Naive thymus-derived CD8-positive, alpha-beta T cell (primary cell): Measurements from ENCODE around the gene MEIKIN. TPM values are rescaled to one million over a fixed set of nuclear protein-coding genes. Genes with fewer than 3 reads are reported as not detected.
A peak's percentile ranks its signal among the peaks of the same experiment; 100 is the strongest.

ENCODE experiments used
- ATAC-seq, 2 donors: fragments of 150-1000 bp; cut with Tn5 transposase in 1 of 2; sonication (Bioruptor Pico), chemical (Tn5 transposase) in 1 of 2; 1 replicate in 1 of 2; 2 replicates in 1 of 2; pipeline ENCODE4 v1.10.0; 2021; ENCODE audit warnings: mild to moderate bottlenecking in 2 of 2, moderate library complexity in 2 of 2
- POLR2A ChIA-PET: fragments of 350-600 bp; sonication (Branson Sonifier 250); formaldehyde crosslinking; loops from one replicate; lab custom pipeline; 2021; ENCODE audit warnings: antibody characterized with exemption; lab: Charles Lee
- DNase-seq, 10 donors: peaks; one replicate each; pipeline versions ENCODE4 v3.0.0 to v3.0.0-alpha.2; 2020 to 2022
- H3K27ac Mint-ChIP-seq, 10 donors: one replicate each; pipeline ENCODE4 v1.8.0; 2020 to 2022; ENCODE audit warnings: mild to moderate bottlenecking in 10 of 10, mixed read lengths in 10 of 10, moderate library complexity in 4 of 10, inconsistent platforms in 1 of 10
- H3K27me3 Mint-ChIP-seq, 5 donors: one replicate each; pipeline ENCODE4 v1.8.0; 2021 to 2022; ENCODE audit warnings: mixed read lengths in 5 of 5
- H3K36me3 Mint-ChIP-seq, 3 donors: one replicate each; pipeline ENCODE4 v1.8.0; 2020 to 2022; ENCODE audit warnings: mixed read lengths in 3 of 3, mild to moderate bottlenecking in 2 of 3, inconsistent platforms in 1 of 3
- H3K4me1 Mint-ChIP-seq, 4 donors: one replicate each; pipeline ENCODE4 v1.8.0; 2021 to 2022; ENCODE audit warnings: mixed read lengths in 4 of 4
- H3K4me3 Mint-ChIP-seq, 10 donors: one replicate each; pipeline ENCODE4 v1.8.0; 2020 to 2022; ENCODE audit warnings: mild to moderate bottlenecking in 10 of 10, mixed read lengths in 10 of 10, moderate library complexity in 6 of 10, inconsistent platforms in 1 of 10
- H3K9me3 Mint-ChIP-seq, 9 donors: one replicate each; pipeline ENCODE4 v1.8.0; 2020 to 2022; ENCODE audit warnings: mixed read lengths in 9 of 9, mild to moderate bottlenecking in 3 of 9, inconsistent platforms in 1 of 9, moderate library complexity in 1 of 9
- polyA plus RNA-seq, 3 donors: library from polyadenylated mRNA; unstranded; fragments of 300-500 nt; fragmentation: Illumina TruSeq; gene quantifications; one replicate each; pipeline ENCODE4 v1.2.3, GENCODE V29; 2021
- total RNA-seq, 8 experiments: library from RNA in 2 of 8; stranded (reverse) in 2 of 8; gene quantifications; one replicate each; pipeline ENCODE4 v1.2.3 and lab custom pipeline; 2021 to 2026

MEIKIN gene, protein sequence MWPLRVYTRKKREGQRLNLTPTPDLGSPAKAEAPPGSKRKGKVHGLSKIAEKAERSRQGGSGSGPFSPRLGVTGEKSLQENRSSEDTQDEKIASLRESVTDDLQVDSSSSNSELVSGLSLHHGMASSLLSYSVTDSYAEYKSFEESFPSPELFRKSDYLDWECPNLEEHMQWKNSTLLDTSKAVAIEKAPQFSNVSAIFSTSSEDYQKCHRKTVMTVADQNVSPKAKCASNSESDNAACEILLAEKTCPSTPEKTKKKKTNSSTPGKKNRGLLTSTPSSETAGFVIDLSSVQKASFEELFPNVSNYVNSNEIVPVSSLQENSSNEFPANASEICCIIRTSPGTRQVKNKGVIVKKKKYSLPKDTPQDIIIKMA
- 1 to 10 TPM; 2.7 to 2.8 TPM for total RNA-seq
- not detected for polyA plus RNA-seq
- total RNA-seq (lab: John Stamatoyannopoulos, UW) = 0 reads per million in 6 experiments

GRCh38 chr5:131945551-131946168 is at the start of gene MEIKIN:
Gene MEIKIN (minus strand): TSS chr5:131945663. CDS start chr5:131945505, 158 bp downstream.
- POLR2A ChIA-PET = interaction anchor here (0.6 kb wide), 1 partner anchor 36 kb away, joined by 3 read pairs; no protein-coding TSS in a partner anchor
- Mint-ChIP-seq H3K27me3 (no peaks in the 10 kb centered on the region), H3K36me3 (peaks cover 4 to 9% (median 8%) of the 10 kb centered on the region in 3 donors), H3K9me3 (no peaks in the 10 kb centered on the region), H3K4me1 (peaks cover 0 to 2% (median 0%) of the 10 kb centered on the region in 4 donors), H3K27ac (no peak within 1 kb of the TSS), H3K4me3 (no peak within 1 kb of the TSS)
- DNase-seq = no peak
- ATAC-seq = no peak

DNA sequence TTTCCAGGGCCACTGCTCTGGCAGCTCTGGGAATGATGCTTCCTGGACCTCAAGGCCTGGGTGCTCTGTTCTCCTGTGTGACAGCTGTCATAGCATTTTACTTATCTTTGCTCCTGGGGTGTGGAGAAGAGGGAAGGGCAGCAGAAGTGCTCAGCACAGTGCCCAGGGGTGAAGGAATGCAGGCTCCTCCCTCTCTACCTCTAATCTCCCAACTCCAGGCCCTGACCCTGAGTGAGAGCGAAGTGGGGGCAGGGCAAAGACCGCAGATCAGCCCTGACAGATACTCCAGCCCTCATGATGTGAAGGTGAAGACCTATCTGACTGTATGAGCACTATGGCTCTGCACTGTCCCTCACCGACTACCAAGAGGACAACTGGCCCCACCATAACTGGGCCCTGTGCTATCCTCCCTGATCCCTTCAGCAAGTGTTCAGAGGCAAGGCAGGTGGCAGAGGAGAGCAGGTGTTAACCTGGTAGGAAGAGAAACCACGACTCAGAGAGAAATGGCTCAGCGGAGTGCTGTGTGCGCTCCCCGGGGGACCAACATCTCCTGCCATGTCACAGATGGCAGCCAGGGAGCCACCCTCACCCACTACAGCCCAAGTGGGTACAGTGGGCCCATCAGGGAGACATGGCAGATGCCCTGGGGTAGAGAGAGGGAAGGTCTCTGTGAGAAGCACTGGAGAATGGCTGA is 49.2 kb upstream of the MEIKIN start:
- Mint-ChIP-seq H3K36me3 (no peaks in the 10 kb centered on the region), H3K27me3 (peaks cover 0 to 7% (median 0%) of the 10 kb centered on the region in 5 donors), H3K27ac (peak overlapping the region in 1 of 10 donors; percentile 41), H3K4me1 (peaks cover 16 to 31% (median 21%) of the 10 kb centered on the region in 4 donors), H3K9me3 (no peaks in the 10 kb centered on the region), H3K4me3 (no peak overlapping the region)
- POLR2A ChIA-PET = no interaction called here
- ATAC-seq (no peak), DNase-seq (no peak)

GRCh38 chr5:131994090-131994489 is 48.6 kb upstream of the MEIKIN start:
- Mint-ChIP-seq H3K27me3 (peaks cover 0 to 7% (median 0%) of the 10 kb centered on the region in 5 donors), H3K27ac (no peak overlapping the region), H3K9me3 (no peaks in the 10 kb centered on the region), H3K36me3 (no peaks in the 10 kb centered on the region), H3K4me3 (no peak overlapping the region), H3K4me1 (peaks cover 13 to 25% (median 16%) of the 10 kb centered on the region in 4 donors)
- no peak for ATAC-seq
- POLR2A ChIA-PET = no interaction called here
- DNase-seq = peak in 1 of 10 donors; percentile 54

- H3K9me3 Mint-ChIP-seq = no peaks in the 10 kb centered on the region
- H3K27ac Mint-ChIP-seq = no peak overlapping the region
- no peaks in the 10 kb centered on the region for H3K36me3 Mint-ChIP-seq
Measured at GRCh38 chr5:131993676-131994075, 48.2 kb upstream of the MEIKIN start.

GRCh38 chr5:131992370-131992769 is 46.9 kb upstream of the MEIKIN start:
- peaks cover 6 to 13% (median 8%) of the 10 kb centered on the region in 4 donors for H3K4me1 Mint-ChIP-seq
- POLR2A ChIA-PET = interaction anchor here (0.6 to 1.3 kb wide), 2 partner anchors 9 to 11 kb away, joined by 4 to 5 read pairs; no protein-coding TSS in a partner anchor
- H3K9me3 Mint-ChIP-seq = no peaks in the 10 kb centered on the region
- no peaks in the 10 kb centered on the region for H3K36me3 Mint-ChIP-seq
- H3K4me3 Mint-ChIP-seq = no peak overlapping the region
- ATAC-seq (no peak), DNase-seq (no peak)
- peaks cover 0 to 7% (median 0%) of the 10 kb centered on the region in 5 donors for H3K27me3 Mint-ChIP-seq
- peak overlapping the region in 1 of 10 donors; percentile 47 for H3K27ac Mint-ChIP-seq

More at GRCh38 chr5:131993676-131994075, 48.2 kb upstream of the MEIKIN start:
- ATAC-seq (no peak), DNase-seq (no peak)
- H3K4me1 Mint-ChIP-seq = peaks cover 9 to 21% (median 12%) of the 10 kb centered on the region in 4 donors
- H3K4me3 Mint-ChIP-seq = no peak overlapping the region
- POLR2A ChIA-PET = no interaction called here
- peaks cover 0 to 7% (median 0%) of the 10 kb centered on the region in 5 donors for H3K27me3 Mint-ChIP-seq

GRCh38 chr5:131991593-131992324 is 46.3 kb upstream of the MEIKIN start:
- peaks cover 5 to 9% (median 6%) of the 10 kb centered on the region in 4 donors for H3K4me1 Mint-ChIP-seq
- H3K36me3 Mint-ChIP-seq = no peaks in the 10 kb centered on the region
- H3K27ac Mint-ChIP-seq = peak overlapping the region in 1 of 10 donors; percentile 1
- H3K4me3 Mint-ChIP-seq = no peak overlapping the region
- POLR2A ChIA-PET = interaction anchor here (0.6 to 1.3 kb wide), 2 partner anchors 9 to 11 kb away, joined by 4 to 5 read pairs; no protein-coding TSS in a partner anchor
- ATAC-seq = no peak
- H3K27me3 Mint-ChIP-seq = peaks cover 0 to 7% (median 0%) of the 10 kb centered on the region in 5 donors
- DNase-seq = no peak
- H3K9me3 Mint-ChIP-seq = no peaks in the 10 kb centered on the region

DNA sequence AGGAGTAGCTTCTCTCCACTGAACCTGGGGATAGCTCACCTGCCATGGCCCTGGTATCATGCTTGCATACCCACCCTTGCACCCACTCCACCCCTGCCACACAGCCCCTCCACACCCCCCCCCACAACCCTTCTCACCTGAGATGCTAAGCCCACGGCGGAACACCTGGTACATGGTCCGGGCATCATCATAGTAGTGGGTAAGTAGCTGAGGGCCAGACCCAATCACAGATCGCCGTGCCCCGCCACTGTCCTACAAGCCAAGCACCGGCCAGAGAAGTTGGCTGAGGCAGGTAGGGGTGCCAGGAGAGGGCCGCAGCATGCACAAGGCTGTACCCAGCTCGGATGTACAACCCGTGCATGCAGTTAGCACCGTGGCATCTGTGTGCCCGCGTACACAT is 45.3 kb upstream of the MEIKIN start:
- peak in 1 of 10 donors; percentile 38 for DNase-seq
- Mint-ChIP-seq H3K4me3 (no peak overlapping the region), H3K4me1 (peaks cover 0 to 7% (median 1%) of the 10 kb centered on the region in 4 donors), H3K9me3 (no peaks in the 10 kb centered on the region), H3K27ac (no peak overlapping the region), H3K27me3 (peaks cover 0 to 7% (median 0%) of the 10 kb centered on the region in 5 donors), H3K36me3 (no peaks in the 10 kb centered on the region)
- POLR2A ChIA-PET = no interaction called here
- ATAC-seq = no peak

DNA sequence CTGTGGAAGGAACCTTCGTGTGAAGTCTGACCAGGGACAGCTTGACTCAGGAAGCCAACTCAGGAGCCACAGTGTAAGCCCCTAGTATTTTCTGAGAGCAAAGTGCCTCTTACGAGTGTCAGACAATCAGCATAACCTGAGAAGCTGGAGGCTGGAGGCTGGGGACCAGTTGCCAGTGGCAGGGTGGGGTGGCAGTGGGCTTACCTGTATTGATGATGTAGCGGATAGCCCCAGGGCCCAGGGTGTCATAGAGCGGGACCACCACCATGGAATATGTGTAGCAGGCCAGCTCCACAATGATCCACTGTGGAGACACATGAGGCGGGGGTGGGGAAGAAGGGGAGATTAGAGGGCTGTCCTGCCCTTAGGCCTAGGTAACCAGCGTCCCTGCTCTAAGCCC is 43.1 kb upstream of the MEIKIN start:
- Mint-ChIP-seq H3K4me1 (peaks cover 2 to 17% (median 5%) of the 10 kb centered on the region in 4 donors), H3K4me3 (no peak overlapping the region), H3K36me3 (no peaks in the 10 kb centered on the region), H3K27ac (peak overlapping the region in 1 of 10 donors; percentile 34), H3K27me3 (peaks cover 0 to 7% (median 0%) of the 10 kb centered on the region in 5 donors), H3K9me3 (no peaks in the 10 kb centered on the region)
- ATAC-seq (no peak), DNase-seq (no peak)
- POLR2A ChIA-PET = no interaction called here

DNA sequence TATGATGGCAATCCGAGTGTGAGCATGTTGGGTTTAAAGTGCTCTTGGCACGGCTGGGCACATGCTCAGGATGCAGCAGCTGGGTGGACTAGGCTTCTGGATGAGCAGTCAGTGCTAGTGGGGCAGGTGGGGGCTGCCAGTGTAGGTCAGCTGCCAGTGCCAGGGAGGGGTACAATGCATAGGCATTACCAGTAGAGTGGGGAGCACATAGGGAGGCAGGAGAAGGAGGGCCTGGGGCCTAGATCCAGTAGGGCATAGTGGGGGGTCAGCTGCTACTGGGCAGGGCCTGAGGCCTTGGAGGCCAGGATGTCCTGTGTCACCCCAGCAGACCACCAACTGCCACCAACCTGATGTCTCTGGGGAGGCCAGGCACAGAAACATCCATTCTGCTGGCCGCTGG is 41.8 kb upstream of the MEIKIN start:
- H3K27me3 Mint-ChIP-seq = no peaks in the 10 kb centered on the region
- POLR2A ChIA-PET = no interaction called here

DNA sequence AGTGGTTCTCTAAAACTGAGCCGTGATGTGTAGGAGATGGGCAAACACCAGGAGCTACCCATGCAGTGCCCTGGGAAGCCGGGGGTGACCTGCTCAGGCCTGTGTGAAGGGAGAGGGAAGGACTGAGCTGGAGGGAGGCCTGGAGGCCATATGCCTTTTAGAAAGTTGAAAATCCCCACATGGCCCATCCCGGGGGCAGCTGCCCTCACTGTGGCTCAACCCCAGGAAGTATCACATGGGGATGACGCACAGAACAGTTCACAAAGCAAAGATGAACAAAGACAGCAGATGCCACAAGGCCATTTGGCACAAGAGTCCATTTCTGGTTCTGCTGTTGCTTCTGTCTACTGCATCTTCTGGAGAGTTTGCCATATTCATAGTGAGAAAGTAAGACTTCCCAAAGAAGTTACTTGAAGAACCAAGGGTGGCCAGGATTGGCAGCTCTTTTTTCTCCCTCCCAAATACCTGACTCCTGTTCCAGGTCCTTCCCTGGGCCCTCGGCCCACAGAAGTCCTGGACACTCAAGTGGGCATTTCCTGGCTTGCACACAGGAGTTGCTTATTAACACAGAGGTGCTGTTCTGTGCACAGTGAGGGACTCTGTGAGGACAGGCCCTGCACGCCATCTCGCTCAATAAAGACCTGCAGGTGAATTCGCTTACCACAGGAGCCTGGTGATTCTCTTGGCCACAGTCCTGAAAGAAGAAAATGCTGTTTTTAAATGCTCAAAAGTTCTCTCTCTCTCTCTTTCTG is 40.9 kb upstream of the MEIKIN start:
- POLR2A ChIA-PET = no interaction called here
- peaks cover 9 to 31% (median 13%) of the 10 kb centered on the region in 4 donors for H3K4me1 Mint-ChIP-seq
- H3K4me3 Mint-ChIP-seq = no peak overlapping the region
- no peaks in the 10 kb centered on the region for H3K27me3 Mint-ChIP-seq
- DNase-seq = peak in 1 of 10 donors; percentile 14
- peak overlapping the region in 3 of 10 donors; percentile 24 to 70 (median 51) for H3K27ac Mint-ChIP-seq
- no peaks in the 10 kb centered on the region for H3K36me3 Mint-ChIP-seq
- no peaks in the 10 kb centered on the region for H3K9me3 Mint-ChIP-seq
- ATAC-seq = no peak

More for the DNA sequence above, 41.8 kb upstream of the MEIKIN start:
- ATAC-seq = no peak
- H3K27ac Mint-ChIP-seq = peak overlapping the region in 3 of 10 donors; percentile 4 to 70 (median 24)
- H3K4me3 Mint-ChIP-seq = no peak overlapping the region
- peak in 1 of 10 donors; percentile 16 for DNase-seq
- H3K36me3 Mint-ChIP-seq = no peaks in the 10 kb centered on the region
- H3K4me1 Mint-ChIP-seq = peaks cover 9 to 31% (median 13%) of the 10 kb centered on the region in 4 donors
- H3K9me3 Mint-ChIP-seq = no peaks in the 10 kb centered on the region

DNA sequence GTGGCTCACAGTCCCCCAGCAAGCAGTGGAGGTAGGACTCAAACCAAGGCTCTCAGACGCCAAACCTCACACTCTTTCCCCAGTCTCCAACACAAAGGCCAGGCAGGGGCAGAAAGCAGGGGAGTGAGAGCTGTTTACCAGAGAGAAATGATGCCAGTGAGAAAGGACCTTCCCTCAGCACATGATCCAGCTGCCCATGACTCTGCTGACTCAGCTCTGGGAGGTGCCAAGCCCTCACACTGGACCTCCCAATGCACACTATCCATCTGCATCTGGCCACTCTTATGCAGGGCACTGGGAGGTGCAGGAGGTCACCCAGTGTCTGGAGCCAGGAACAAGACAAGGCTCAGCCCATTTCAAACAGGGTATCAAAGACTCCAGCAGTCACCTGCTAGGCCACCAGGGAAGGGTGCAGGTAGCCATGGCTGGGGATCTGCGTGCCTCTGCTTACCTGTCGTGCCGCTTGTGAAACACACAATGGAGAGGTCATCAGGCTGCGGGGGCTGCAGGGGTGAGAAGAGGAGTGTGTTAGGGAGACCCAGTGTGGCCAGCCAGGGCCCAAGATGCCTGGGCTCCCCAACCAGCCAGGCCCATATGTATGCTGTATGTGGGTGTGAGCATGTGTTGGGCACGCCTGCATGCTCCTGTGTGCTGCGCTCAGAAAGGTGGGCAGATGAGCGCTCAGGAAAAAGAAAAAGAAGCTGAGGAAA is 39.6 kb upstream of the MEIKIN start:
- H3K9me3 Mint-ChIP-seq = peaks cover 0 to 2% (median 0%) of the 10 kb centered on the region in 9 donors
- peaks cover 9 to 31% (median 17%) of the 10 kb centered on the region in 4 donors for H3K4me1 Mint-ChIP-seq
- DNase-seq (peak in 1 of 10 donors; percentile 15), ATAC-seq (no peak)
- POLR2A ChIA-PET = no interaction called here
- H3K4me3 Mint-ChIP-seq = peak overlapping the region in 1 of 10 donors; percentile 14
- peak overlapping the region in 1 of 10 donors; percentile 19 for H3K27ac Mint-ChIP-seq
- no peaks in the 10 kb centered on the region for H3K36me3 Mint-ChIP-seq
- H3K27me3 Mint-ChIP-seq = no peaks in the 10 kb centered on the region
